GM18951 (cell line): ENCODE results near the gene OPRL1.

Source experiments
- POLR2A ChIP-seq: IDR thresholded peaks from 4 replicates; pipeline ENCODE4 v1.6.1; 2011; ENCODE audit warnings: mild to moderate bottlenecking; ENCODE audit not compliant: insufficient read length, insufficient read depth; ENCODE audit errors: extremely low read depth
- in situ Hi-C: fragments of 300-500 bp; cut with MboI; formaldehyde crosslinking; loops from one replicate; pipeline ENCODE4 v1.12.0; 2022; ENCODE audit warnings: low sequenced_read_pairs, mixed read lengths, inconsistent platforms; ENCODE audit not compliant: unreplicated experiment

OPRL1 gene

GRCh38 chr20:64068386-64069208 lies 11.3 kb upstream of the OPRL1 start:
- TF ChIP-seq POLR2A, result no peak
- in situ Hi-C loops, result no loop called here

- no peak for TF ChIP-seq POLR2A
- in situ Hi-C loops, result no loop called here
Observed at GRCh38 chr20:64069209-64069613, 10.7 kb upstream of the OPRL1 start.

- TF ChIP-seq POLR2A, result no peak
- in situ Hi-C loops, result no loop called here
Observed at GRCh38 chr20:64069614-64070243, 10.2 kb upstream of the OPRL1 start.

GRCh38 chr20:64070244-64070993 lies 9.5 kb upstream of the OPRL1 start:
- TF ChIP-seq POLR2A, result no peak
- in situ Hi-C loops, result no loop called here

GRCh38 chr20:64071341-64072332 lies 8.2 kb upstream of the OPRL1 start:
- in situ Hi-C loops, result no loop called here
- TF ChIP-seq POLR2A, result peak; percentile 18

- no peak for TF ChIP-seq POLR2A
- in situ Hi-C loops, result no loop called here
Observed at GRCh38 chr20:64072498-64073063, 7.3 kb upstream of the OPRL1 start.

- in situ Hi-C loops, result no loop called here
- TF ChIP-seq POLR2A, result no peak
Observed at GRCh38 chr20:64073476-64074183, 6.3 kb upstream of the OPRL1 start.

DNA sequence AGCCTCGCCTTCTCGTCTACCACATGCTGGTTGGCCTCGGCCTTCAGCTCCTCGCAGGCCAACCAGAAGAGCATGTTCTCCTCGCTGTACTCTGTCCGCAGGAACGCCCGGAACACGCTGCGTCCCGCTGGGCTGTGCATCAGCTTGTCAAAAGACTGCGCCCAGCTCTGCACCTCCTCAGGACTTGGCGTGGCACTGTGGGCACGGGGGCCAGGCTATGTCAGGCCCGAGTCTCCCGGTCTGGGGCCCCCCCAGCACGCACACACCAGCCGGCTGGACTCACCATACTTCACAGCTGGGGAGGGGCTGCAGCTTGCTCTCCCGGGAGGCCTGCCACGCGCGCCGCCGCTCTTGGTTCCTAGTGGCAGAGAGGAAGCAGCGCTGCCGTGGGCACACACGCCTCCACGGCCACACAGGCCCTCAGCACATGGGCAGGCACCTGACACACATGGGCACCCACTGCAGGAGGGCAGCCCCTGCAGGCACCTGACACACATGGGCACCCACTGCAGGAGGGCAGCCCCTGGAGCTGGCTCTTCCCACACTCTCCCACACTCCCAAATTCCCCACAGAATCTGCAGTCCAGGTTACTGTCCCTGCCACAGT lies 5.6 kb upstream of the OPRL1 start:
- in situ Hi-C loops, result no loop called here
- TF ChIP-seq POLR2A, result no peak

GRCh38 chr20:64074963-64075362 lies 4.9 kb upstream of the OPRL1 start:
- no peak for TF ChIP-seq POLR2A
- in situ Hi-C loops, result no loop called here

- in situ Hi-C loops, result no loop called here
- TF ChIP-seq POLR2A, result no peak
Observed at GRCh38 chr20:64075556-64075955, 4.3 kb upstream of the OPRL1 start.
